Uterus (tissue), 2 donors: ENCODE results near the gene SHROOM4.

Experiments
- CTCF ChIP-seq, 4 experiments: fragments of 200-600 bp in 2 of 4; fragments of 450-650 bp in 2 of 4; sonication (generic) in 2 of 4; IDR thresholded peaks; one replicate each; pipeline ENCODE4 v1.5.1; 2016 to 2019; ENCODE audit warnings: antibody characterized with exemption in 4 of 4, mild to moderate bottlenecking in 2 of 4, moderate library complexity in 1 of 4
- POLR2A ChIP-seq, 2 donors: fragments of 450-650 bp; IDR thresholded peaks; one replicate each; pipeline ENCODE4 v1.6.1; 2016; ENCODE audit warnings: antibody characterized with exemption in 2 of 2, mild to moderate bottlenecking in 1 of 2, moderate library complexity in 1 of 2

- TF ChIP-seq CTCF (IDR thresholded peaks at IDR 0.05) (no peak), POLR2A (IDR thresholded peaks at IDR 0.05) (no peak)
Measured at GRCh38 chrX:50770702-50771101, 43.3 kb downstream of the SHROOM4 start.
